Measurements from ENCODE around the gene CRABP1. TPM values are rescaled to one million over a fixed set of nuclear protein-coding genes. Genes with fewer than 3 reads are reported as not detected.

CRABP1 gene
- total RNA-seq, 1 donor from 2014 or later = not detected

DNA sequence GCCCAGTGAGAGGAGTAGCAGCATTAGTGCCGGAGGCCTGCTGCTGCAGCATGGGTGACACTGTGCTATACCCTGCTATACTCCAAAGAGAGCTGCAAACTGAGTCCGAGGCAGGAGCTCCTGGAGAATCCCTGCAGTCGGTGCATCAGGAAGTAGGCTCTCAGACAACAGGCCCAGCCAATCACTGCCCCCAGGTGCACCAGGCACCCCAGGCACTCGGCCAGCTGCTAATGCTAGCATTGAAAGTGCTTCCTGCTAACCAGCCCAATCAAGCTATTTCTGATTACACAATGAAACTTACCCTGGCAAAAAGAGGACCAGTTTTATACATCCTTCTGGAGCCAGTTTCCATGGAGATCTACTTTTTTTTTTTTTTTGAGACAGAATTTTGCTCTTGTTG is 52.3 kb downstream of the CRABP1 start:
- intact Hi-C loops (cut with DNase I) = no loop called here
- DNase-seq (no peak), ATAC-seq (ENCODE audit: poor library complexity) (no peak)

DNA sequence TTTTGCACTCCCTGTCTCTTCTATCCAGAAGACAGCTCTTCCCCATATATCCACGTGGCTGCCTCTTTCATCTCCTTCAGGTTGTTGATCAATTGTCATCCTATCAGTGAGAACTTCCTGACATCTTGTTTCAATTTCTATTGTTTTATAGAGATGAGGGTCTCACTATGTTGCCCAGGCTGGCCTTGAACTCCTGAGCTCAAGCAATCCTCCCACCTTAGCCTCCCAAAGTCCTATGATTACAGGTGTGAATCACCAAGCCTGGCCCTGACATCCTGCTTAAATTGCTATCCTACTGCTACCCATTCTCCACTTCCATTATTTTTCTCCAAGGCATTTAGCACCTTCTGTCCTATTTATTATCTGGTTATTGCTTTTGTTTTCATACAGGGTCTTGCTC is 53.0 kb downstream of the CRABP1 start:
- DNase-seq (no peak), ATAC-seq (ENCODE audit: poor library complexity) (no peak)
- intact Hi-C loops (cut with DNase I) = no loop called here

DNA sequence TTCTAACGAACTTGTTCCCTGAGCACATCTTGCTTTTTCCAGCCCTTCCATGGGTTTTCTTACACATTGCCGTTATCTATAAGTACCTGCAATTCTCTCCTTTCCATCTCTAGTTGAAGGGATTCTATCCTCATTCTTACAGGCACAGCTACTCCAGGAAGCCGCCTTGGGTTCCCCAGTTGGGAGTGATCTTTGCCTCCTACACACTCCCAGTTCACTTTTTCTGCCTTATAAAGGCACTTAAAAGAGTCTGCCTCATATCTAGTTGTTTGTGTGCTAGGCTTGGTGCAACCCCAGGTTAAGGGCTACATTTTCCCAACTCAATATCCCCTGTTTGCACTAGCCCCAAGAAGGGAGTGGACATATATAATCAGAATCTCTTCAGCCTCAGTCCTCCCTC is 53.9 kb downstream of the CRABP1 start:
- DNase-seq (no peak), ATAC-seq (ENCODE audit: poor library complexity) (no peak)
- intact Hi-C loops (cut with DNase I) = no loop called here

DNA sequence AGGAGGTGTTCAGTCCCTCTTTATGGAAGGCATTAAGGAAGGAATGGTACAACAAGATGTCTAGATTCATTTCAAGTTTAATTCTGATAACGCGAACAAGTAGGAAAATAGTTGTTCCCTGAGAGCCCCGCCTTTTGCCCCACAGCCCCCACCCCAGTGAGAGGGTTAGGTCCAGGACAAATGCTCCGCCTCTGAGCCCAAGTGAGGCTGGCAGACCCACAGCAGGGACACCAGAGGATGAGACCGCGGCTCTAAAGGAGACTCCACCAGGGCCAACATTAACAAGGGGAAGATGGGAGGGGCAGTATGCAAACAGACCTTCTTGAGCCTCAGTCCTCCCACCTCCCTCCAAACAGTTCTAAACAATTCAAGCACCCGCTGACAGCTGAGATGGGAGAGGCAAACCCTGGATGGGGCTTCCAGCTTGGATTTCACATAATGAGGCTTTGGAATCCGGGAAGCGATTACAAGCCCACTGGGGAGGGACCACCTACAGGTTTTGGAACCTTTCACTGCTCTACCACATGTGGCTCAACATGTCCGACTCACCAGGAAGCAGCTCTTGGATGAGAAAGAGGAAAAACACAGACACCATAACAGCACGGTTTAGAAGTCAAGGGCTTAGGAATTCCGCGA is 54.9 kb downstream of the CRABP1 start:
- ATAC-seq (ENCODE audit: poor library complexity) (no peak), DNase-seq (no peak)
- intact Hi-C loops (cut with DNase I) = no loop called here

DNA sequence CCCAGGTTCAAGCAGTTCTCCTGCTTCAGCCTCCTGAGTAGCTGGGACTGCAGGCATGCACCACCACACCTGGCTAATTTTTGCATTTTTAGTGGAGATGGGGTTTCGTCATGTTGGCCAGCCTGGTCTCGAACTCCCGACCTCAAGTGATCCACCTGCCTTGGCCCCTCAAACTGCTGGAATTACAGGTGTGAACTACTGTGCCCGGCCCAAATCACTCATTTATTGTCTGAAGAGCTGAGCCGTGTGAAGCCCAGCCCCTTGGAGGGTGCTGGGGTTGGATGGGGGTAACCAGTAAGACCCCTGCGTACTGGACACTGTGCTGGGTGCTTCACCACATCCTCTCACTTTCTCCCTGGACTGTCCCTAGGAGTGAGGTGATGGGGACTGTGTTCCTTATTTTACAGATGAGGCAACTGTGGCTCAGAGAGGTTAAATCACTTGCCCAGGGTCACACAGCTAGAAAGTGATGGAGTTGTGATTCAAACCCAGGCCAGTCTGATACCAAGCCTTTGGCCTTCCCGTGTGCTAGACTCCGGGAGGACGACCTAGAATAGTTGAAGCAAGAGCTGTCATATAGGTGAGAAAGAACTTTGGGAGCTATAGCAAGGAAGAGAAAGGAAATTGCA is 56.1 kb downstream of the CRABP1 start:
- no peak for ATAC-seq (ENCODE audit: poor library complexity)
- no peak for DNase-seq
- intact Hi-C loops (cut with DNase I) = no loop called here

DNA sequence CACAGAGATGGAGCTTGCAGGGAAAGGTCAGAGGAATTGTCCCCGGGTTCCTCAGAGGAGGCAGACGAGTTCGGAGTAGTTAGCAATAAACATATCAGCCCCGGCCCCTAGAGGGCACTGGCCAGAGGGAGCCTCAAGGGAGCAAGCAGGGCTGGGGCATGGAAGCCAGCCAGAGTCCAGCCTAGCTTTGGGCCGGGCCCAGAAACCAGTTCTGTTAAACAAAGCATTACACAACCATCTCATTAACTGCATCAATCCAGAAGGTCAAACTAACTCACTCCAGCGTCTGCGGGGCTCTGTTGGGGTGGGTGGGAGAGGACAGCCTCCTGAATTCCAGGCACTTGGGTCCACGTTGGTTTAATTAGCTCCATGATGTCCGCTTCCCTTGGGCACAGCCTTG is 56.8 kb downstream of the CRABP1 start:
- DNase-seq = peak; percentile 71
- ATAC-seq (ENCODE audit: poor library complexity) = peak; percentile 71
- intact Hi-C loops (cut with DNase I) = no loop called here

DNA sequence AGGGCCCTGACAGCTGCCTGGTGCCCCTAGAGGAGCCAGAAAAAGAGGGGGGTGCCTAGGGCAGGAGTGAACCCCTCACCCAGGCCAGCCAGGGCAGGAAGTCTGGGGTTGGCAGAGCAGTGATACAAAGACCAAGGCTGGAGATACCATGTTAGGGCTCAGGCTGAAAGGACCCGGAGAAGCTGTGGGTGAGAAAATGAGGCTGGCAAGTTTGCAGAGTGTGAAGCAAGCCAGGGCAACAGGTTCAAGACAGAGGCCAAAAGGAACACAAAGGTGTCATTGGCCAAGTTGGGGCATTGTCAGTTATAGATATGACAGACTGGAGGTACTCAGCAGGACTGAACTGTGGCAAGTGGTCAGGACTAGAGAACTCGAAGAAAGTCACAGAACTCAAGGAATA is 57.2 kb downstream of the CRABP1 start:
- intact Hi-C loops (cut with DNase I) = no loop called here
- DNase-seq (no peak), ATAC-seq (ENCODE audit: poor library complexity) (no peak)

Other genes with a start within 250 kb of the CRABP1 start
- not detected for gene SH2D7, start 247.8 kb upstream of the CRABP1 start, total RNA-seq
- gene CIB2, start 208.9 kb upstream of the CRABP1 start, total RNA-seq = 21.9 TPM
- 448 TPM for gene IDH3A, start 191.0 kb upstream of the CRABP1 start, total RNA-seq
- 0.38 TPM for gene ACSBG1, start 105.8 kb upstream of the CRABP1 start, total RNA-seq
- 79.9 TPM for gene DNAJA4, start 75.8 kb upstream of the CRABP1 start, total RNA-seq
- 25.2 TPM for gene SKIC8, start 40.7 kb upstream of the CRABP1 start, total RNA-seq
- gene IREB2, start 97.9 kb downstream of the CRABP1 start, total RNA-seq = 24.8 TPM
- gene HYKK, start 167.2 kb downstream of the CRABP1 start, total RNA-seq = 4.9 TPM
- gene PSMA4, start 200.1 kb downstream of the CRABP1 start, total RNA-seq = 113 TPM
- gene CHRNA5, start 225.2 kb downstream of the CRABP1 start, total RNA-seq = 4.2 TPM

Measured in Right ventricle myocardium superior (tissue), 1 donor.